ENCODE measurements around the gene CFAP97D1. TPM values are rescaled to one million over a fixed set of nuclear protein-coding genes. Genes with fewer than 3 reads are reported as not detected.

The CFAP97D1 gene
- not detected for total RNA-seq

GRCh38 chr17:43780135-43780534 is at the start of gene CFAP97D1:
TSS of gene CFAP97D1 (plus strand) at chr17:43780435. CDS start at chr17:43780463, 28 bp downstream.
- intact Hi-C loops (cut with DNase I; ENCODE audit: low total_unique reads): loop anchor here (10.0 kb wide), 1 partner anchor 55 kb away; the partner anchor contains the start of gene MPP3
- in situ Hi-C loops (cut with MboI; ENCODE audit: low pct_ligation_motif_present in 1 of 4, low pct_unique_long_range_greater_than_20kb in 1 of 4, low sequenced_read_pairs in 3 of 4): no loop called here
- Histone ChIP-seq H3K27me3 (peaks cover 19% of the 10 kb centered on the region), H3K4me1 (peaks cover 11 to 23% (median 19%) of the 10 kb centered on the region in 4 donors), H3K36me3 (no peaks in the 10 kb centered on the region), H3K27ac (peak within 1 kb of the TSS; percentile 96 to 100 (median 100)), H3K9me3 (no peaks in the 10 kb centered on the region), H3K4me3 (peak within 1 kb of the TSS; percentile 44 to 99 (median 88))
- DNase-seq: no peak
- WGBS, 2 donors (ENCODE audit: low coverage in 1 of 2): 59% methylated on average over 7 of the region's 7 CpGs; no CpG with 5 or more reads in 1 of the 2 donors
- no peak for TF ChIP-seq POLR2A (IDR thresholded peaks at IDR 0.05)
- TF ChIP-seq EP300 (IDR thresholded peaks at IDR 0.05; ENCODE audit: low read depth): no peak
- TF ChIP-seq POLR2AphosphoS5 (IDR thresholded peaks at IDR 0.05): no peak
- TF ChIP-seq, protein P1, sequence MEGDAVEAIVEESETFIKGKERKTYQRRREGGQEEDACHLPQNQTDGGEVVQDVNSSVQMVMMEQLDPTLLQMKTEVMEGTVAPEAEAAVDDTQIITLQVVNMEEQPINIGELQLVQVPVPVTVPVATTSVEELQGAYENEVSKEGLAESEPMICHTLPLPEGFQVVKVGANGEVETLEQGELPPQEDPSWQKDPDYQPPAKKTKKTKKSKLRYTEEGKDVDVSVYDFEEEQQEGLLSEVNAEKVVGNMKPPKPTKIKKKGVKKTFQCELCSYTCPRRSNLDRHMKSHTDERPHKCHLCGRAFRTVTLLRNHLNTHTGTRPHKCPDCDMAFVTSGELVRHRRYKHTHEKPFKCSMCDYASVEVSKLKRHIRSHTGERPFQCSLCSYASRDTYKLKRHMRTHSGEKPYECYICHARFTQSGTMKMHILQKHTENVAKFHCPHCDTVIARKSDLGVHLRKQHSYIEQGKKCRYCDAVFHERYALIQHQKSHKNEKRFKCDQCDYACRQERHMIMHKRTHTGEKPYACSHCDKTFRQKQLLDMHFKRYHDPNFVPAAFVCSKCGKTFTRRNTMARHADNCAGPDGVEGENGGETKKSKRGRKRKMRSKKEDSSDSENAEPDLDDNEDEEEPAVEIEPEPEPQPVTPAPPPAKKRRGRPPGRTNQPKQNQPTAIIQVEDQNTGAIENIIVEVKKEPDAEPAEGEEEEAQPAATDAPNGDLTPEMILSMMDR (IDR thresholded peaks at IDR 0.05): no peak

DNA sequence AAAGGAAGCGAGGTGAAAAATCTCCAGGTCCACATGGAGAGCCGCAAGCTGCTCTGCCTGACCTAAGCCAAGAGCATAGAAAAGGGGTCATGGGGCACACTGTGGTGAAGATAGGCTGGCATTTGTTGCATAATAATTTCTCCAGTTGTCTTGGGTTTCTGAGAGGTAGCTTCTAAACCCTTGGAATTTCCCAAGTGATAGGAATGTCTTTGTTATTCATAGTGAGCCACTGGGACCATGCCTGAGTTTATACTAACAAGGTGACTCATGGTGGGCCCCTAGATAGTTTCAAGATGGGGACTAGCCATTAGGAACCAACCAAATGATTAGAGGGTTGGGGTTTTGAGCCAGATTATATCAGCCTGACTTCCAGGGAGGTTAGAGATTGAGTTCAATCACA is 47.3 kb upstream of the CFAP97D1 start:
- no peaks in the 10 kb centered on the region for H3K27me3 ChIP-seq
- no peaks in the 10 kb centered on the region for H3K4me1 ChIP-seq
- DNase-seq: no peak
- in situ Hi-C loops (cut with MboI; ENCODE audit: low pct_ligation_motif_present in 1 of 4, low pct_unique_long_range_greater_than_20kb in 1 of 4, low sequenced_read_pairs in 3 of 4) (no loop called here), intact Hi-C loops (cut with DNase I; ENCODE audit: low total_unique reads) (no loop called here)
- no peak overlapping the region for H3K27ac ChIP-seq
- H3K36me3 ChIP-seq: no peaks in the 10 kb centered on the region
- no peak for TF ChIP-seq POLR2AphosphoS5 (IDR thresholded peaks at IDR 0.05)
- TF ChIP-seq EP300 (IDR thresholded peaks at IDR 0.05; ENCODE audit: low read depth): no peak
- no peak for TF ChIP-seq POLR2A (IDR thresholded peaks at IDR 0.05)
- TF ChIP-seq, protein P1 (IDR thresholded peaks at IDR 0.05): no peak
- 96 to 100% methylated on average over 2 of the region's 2 CpGs for WGBS, 2 donors (ENCODE audit: low coverage in 1 of 2)
- H3K9me3 ChIP-seq: no peaks in the 10 kb centered on the region
- H3K4me3 ChIP-seq: no peak overlapping the region

GRCh38 chr17:43733956-43734355 is 46.3 kb upstream of the CFAP97D1 start:
- intact Hi-C loops (cut with DNase I; ENCODE audit: low total_unique reads): no loop called here

GRCh38 chr17:43734376-43734775 is 45.9 kb upstream of the CFAP97D1 start:
- intact Hi-C loops (cut with DNase I; ENCODE audit: low total_unique reads) (no loop called here), in situ Hi-C loops (cut with MboI; ENCODE audit: low pct_ligation_motif_present in 1 of 4, low pct_unique_long_range_greater_than_20kb in 1 of 4, low sequenced_read_pairs in 3 of 4) (no loop called here)
- no peak for DNase-seq
- Histone ChIP-seq H3K27me3 (no peaks in the 10 kb centered on the region), H3K4me1 (no peaks in the 10 kb centered on the region), H3K4me3 (no peak overlapping the region), H3K36me3 (no peaks in the 10 kb centered on the region), H3K9me3 (no peaks in the 10 kb centered on the region), H3K27ac (no peak overlapping the region)
- 69 to 100% methylated on average over 2 to 5 of the region's 5 CpGs for WGBS, 2 donors (ENCODE audit: low coverage in 1 of 2)
- TF ChIP-seq POLR2AphosphoS5 (IDR thresholded peaks at IDR 0.05) (no peak), POLR2A (IDR thresholded peaks at IDR 0.05) (no peak), EP300 (IDR thresholded peaks at IDR 0.05; ENCODE audit: low read depth) (no peak)
- TF ChIP-seq, protein P1 (IDR thresholded peaks at IDR 0.05): no peak

More at GRCh38 chr17:43733956-43734355, 46.3 kb upstream of the CFAP97D1 start:
- H3K27ac ChIP-seq: no peak overlapping the region
- no peaks in the 10 kb centered on the region for H3K27me3 ChIP-seq
- H3K9me3 ChIP-seq: no peaks in the 10 kb centered on the region
- in situ Hi-C loops (cut with MboI; ENCODE audit: low pct_ligation_motif_present in 1 of 4, low pct_unique_long_range_greater_than_20kb in 1 of 4, low sequenced_read_pairs in 3 of 4): no loop called here
- no peak for DNase-seq
- no peak overlapping the region for H3K4me3 ChIP-seq
- H3K4me1 ChIP-seq: no peaks in the 10 kb centered on the region
- H3K36me3 ChIP-seq: no peaks in the 10 kb centered on the region
- WGBS, 2 donors (ENCODE audit: low coverage in 1 of 2): 100% methylated on average over 1 of the region's 1 CpG; no CpG with 5 or more reads in 1 of the 2 donors
- no peak for TF ChIP-seq EP300 (IDR thresholded peaks at IDR 0.05; ENCODE audit: low read depth)
- TF ChIP-seq, protein P1 (IDR thresholded peaks at IDR 0.05): no peak
- no peak for TF ChIP-seq POLR2A (IDR thresholded peaks at IDR 0.05)
- TF ChIP-seq POLR2AphosphoS5 (IDR thresholded peaks at IDR 0.05): no peak

Measured in transverse colon (tissue), 4 donors.